ENCODE measurements around the gene SPRED2.

SPRED2 gene

DNA sequence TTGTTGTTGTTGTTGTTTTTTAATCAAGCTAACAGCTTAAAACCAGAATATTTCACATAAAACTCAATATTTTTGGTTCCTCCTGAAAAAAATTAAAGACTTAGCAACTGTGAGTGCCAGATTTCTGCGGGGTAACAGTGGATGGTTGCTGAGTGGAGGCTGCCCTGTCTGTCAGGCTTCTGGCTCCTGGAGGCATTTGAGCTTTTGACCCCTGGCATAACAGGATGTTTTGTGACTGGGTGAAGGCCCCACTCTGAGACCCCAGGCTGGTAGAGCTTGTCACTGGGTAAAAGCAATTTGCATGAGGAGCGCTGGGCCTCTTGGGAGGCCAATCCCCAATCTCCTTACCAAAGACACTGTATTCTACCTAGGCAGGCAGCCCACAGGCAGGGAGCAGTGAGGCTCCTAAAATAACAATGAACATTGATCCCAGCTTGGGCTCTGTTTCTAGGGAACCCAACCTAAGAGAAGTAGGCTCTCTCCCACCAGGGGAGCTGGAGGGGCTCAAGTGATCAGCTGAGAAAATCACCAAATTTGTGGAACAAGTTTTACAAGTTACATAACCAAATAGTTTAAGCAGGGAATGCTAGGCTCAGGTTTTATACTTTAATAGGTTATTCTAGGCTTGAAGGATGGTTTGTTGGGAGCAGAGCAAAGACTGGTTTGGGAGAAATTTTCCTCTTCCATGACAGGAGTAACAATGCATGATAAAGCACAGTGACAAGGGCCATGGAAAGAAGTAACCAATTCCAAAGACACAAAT lies 5.9 kb upstream of the SPRED2 start:
- DNase-seq: no peak

DNA sequence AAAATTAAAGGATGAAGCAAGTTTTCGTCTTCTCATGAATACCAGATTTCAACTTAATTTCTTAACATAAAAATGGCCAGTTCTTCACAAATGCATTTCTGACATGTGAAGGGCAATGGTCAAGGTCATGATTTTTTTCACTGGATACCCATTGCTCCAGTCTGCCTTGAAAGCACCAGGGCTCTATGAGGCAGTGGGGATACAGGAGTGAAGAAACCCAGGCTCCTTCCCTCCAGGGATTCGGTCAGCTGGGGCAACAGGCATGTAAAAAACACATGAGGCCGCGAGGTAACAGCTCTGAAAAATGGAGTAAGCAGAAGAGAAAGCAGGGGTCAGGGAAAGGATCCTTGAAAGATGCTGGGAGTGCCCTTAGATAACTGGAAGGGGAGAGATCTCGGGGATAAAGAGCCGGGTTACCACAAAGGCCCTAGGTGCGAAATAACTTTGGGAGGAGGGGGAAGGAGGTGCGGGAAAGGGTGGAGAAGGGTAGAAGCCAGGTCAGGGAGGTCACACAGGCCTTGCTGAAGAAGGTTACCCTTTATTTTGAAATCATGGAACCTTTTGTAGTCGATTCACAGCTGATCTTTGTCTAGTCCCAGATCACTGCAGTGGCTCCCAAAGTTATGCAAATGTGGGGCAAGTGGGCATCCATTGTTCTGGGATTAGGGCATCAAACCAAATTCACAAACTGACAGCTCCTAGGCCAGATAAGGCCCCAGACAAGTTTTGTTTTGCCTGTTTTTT lies 5.2 kb upstream of the SPRED2 start:
- no peak for DNase-seq

DNA sequence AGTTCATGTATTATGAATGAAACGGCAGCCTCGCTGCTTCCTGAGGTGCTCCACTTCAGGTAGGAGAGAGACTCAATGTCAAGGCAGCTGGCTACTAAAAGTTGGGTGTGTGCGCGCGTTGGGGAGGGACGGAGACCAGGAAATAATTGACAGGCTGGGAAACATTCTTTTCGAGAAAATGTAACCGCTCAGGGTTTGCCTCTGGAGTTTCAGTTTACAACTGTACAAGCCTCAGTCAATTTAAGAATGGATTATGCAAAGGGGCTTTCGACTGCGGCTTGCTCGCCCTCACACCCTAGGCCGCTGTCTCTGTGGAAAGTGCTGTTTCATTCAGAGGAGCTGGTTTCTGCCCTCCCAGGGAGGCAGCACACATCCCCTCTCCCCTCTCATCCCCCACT lies 4.4 kb upstream of the SPRED2 start:
- no peak for DNase-seq

DNA sequence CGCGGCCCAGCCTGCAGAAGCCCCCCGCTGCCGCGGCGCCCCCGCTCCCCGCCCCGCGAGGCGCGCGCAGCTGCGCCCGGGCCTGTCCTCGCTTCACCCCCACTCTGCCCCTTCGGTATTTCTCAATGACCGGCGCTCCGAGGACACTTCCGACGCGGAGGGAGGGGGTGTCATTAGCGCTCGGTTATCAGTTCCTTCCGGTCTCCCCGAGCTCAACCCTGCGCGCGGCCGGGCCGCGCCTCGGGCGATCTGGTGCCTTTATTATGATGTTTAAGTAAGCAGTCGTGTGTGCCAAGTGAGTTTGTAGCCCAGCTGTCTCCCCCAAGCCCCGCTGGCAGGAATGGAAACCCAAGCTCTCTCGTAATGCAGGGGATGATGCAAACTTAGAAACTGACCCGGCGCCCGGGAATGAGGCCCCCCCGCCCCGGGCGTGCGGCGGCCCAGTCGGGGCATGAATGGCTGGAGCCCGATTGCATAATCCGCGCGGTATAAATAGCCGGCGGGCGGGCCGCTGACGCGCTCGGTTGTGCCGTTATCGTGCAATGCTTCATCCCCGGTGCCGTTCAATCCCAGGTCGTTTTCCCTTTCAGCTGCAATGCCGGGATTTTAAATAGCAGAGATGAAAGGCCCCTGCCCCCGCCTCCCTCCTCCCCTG lies 3.9 kb upstream of the SPRED2 start:
- DNase-seq: peak; percentile 93

DNA sequence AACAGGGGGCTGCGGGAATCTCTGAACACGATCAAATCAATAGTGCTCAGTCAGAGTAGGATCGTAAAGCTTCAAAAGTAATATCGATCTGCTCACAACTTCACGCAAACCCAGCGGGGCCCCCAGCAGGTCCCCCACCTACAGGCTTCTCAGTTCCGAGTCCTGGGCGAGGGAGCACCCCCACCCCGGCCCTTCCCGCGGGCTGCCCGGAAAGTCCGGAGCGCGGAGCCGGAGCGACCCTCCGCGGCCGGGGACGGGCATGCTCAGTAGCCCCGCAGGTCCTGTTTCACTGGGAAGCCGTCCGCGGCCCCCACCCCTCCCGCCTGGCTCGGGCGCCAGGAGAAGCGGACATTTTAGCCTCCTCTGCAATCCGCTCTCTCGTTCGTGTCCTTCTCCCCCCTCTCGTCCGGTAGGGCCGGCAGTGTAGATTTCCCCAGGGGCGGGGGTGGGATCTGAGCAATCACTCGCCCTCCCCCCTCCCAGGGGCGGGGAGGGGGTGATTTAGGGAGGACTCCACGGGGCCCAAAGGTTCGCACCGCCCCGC lies 3.3 kb upstream of the SPRED2 start:
- DNase-seq: peak; percentile 96

DNA sequence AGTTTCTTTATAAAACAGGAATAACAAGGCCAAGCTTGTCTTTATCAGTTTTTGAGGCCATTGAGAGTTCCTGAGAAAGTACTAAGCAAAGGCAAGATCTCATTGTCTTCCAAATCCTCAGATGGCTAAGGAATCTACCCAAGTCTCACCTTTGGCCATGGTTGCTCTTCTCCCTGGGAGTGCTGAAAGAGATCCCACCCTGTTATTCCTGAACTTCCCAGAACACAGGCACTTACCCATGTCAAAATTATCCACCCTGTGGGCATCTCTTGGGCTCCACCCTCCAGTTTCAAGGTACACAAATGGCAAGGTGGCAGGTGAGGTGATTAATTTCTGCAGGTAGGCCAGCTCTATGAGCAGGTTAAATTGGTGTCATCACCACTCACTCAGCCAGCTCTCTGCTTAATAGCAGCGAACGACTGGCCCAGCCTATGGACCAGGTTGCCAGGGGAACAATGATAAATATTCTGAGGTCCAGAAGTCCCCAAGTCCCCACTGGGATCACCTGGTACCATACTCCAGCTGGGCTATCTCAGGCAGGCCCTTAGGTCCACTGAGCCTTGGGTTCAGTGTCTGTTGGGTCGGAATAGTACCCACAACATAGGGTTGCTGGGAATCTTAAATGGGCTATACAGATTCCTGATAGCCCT lies 2.3 kb upstream of the SPRED2 start:
- no peak for DNase-seq

DNA sequence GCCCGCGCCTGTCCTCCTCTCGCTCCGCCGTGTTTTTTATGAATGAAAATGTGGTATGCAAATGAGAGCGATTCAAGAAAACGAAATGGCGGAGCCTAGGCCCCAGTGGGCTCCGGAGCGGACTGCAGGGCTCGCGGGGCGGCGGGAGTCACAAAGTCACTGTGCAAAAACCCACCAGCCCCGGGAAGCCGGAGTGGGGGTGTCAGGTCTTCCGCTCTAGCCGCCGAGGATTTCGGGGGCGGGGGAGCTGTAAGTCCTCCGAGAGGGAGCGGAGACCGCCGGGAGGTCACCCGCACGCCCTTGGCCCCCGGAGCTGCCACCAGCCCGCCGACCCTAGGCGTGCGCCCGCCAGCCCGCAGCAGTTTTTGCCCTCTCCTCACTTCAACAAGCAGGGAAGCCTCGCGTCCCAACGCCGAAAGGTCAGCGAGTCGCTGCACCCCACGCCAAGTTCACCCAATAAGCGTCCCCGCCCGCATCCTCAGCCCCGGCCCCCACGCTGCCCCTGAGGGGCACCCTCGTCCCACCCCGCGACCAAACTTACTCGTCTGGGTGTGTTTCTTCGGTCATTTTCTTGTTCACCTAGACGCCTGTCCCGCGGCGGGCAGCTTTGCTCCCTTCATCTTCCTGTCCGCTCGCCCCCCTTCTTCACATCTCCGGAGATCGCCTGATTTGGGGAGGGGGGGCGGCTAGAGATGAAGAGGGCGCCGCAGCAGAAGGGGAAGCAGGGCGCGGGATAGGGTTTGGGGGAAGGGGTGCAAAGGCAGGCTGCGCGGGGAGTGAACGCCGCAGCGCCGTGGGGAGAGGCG lies 775 bp downstream of the SPRED2 start:
- peak; percentile 57 for DNase-seq

DNA sequence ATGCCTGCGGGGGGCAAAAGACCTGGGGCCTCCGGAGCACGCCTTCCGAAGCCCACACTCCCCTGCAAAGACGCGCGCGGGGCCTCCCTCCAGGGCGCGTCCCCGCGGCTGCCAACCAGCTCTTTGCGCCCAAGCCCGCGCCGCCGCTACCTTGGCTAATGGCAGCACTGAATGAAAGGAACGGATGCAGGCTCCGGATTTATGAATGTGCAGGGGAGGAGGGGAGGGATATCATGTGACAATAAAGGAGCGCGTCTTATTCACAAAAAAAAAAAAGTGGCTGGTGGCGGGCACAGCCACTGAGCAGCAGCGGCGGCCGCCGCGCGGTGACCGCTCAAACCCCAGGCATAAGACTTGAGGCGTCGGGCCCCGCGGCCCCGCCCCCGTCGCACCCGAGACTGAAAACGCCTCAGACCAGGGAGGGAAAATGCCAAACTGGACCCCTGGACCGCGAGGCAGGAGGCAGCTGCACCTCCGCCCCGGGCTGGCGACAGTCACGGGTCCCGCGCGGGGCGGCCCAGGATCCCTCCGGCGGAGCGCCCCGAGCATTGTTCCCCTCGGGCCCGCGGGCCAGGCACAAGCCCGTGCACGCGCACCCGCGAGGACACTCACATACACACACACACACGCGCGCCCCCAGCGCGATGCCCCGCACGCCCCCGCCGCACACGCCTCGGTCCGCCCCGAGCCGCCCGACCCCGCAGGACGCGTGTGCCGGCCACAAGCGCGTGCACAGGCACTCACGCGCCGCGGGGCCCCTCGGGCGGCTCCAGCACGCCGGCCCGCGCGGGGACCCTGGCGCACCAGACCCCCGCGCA lies 1.6 kb downstream of the SPRED2 start:
- DNase-seq: peak; percentile 72

DNA sequence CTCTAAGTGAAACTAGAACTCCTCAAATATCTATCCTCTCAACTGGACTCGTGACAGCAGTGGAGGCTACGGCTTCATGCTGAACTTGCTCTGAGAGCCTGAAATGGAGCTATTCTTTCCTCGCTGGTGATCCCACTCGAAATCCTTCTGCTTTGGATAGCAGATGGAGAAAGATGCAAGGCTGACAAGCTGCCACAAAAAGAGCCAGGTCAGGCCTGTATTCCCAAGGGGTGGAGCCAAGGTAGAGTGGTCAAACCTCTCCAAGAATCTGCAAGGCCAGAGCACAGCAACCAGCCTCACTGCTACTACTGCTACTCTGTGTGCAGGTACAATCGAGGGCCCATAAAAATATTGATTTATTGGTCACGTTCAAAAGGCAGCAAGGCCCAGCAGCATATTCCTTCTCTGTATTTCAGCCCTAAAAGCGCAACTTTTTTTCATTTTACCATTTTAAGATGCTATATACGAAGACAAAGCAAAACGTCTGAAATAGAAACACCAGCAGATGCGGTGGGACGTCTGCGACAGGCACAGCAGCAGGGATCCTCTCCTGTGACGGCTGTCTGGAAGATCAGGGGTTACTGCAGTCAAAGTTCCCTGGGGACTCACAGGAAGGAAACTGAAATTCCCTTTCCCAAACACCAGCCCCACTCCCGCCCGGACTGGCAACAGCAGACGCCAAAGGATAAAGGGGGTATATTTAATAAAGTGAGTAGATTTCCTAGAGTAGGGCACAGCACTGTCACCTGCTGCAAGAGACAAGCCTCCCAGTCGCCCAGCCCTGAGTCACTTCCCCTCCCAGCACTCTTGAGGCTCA lies 2.4 kb downstream of the SPRED2 start:
- peak; percentile 26 for DNase-seq

DNA sequence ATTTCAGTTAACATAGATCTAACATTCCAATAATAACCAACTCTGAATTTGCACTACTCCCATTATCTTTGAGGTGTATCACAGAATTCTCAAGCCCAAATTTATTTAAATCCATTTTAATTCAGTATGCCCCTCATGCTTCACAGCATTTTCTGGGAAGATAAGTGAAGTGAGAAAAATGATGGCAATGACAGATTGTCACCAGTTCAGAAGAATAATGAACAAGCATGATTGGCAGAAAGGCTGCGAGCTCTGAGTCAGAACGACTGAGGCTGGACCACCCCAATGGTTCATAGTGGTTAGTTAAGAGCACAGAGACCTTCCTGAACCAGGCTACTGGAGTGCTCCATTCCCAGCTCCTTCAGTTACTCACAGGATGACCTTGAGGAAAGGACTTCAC lies 4.9 kb downstream of the SPRED2 start:
- no peak for DNase-seq

DNA sequence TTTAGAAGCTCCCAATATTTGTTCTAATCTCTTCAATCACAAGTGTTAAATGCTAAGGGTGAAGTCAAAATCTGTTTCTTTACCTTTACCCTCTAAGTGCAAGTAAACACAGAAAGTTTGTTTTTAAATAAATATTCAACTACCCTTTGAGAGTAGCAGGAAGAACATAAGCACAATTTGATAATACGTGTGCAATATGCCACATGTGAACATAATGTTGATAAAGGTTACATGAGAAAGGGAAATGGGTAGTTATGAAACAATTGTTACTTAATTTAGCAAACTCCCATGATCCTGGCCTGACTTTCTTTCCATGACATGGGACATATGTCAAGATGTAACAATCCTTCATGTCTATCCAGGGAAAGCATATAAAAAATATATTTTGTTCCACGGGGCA lies 7.1 kb downstream of the SPRED2 start:
- no peak for DNase-seq

DNA sequence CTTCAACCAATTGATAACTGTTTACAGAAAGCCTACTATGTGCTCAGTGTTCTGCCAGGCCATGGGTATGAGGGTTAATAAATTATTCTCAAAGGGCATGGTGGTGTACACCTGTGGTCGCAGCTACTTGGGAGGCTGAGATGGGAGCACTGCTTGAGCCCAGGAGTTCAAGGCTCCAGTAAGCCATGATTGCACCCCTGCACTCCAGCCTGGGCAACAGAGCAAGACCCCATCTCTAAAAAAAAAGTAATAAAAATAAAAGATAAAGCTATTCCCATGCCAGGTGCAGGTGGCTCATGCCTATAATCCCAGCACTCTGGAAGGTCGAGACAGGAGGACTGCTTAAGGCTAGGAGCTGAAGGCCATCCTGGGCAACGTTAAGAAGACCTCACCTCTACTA lies 8.0 kb downstream of the SPRED2 start:
- DNase-seq: no peak

DNA sequence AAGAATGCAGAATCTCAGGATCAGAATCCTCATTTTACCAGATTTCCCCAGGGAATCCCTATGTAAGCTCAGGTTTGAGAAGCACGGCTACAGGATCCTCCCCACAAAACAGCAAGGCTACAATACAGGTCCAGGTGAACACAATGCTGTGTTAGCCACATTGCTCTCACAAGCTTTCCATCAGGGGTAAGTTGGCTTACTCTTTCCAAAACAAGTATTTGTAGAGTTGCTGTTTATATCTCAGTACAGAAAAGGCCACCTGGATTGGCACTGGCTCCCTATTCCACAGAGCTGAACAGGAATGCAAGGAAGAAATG lies 11.0 kb downstream of the SPRED2 start:
- DNase-seq: no peak

DNA sequence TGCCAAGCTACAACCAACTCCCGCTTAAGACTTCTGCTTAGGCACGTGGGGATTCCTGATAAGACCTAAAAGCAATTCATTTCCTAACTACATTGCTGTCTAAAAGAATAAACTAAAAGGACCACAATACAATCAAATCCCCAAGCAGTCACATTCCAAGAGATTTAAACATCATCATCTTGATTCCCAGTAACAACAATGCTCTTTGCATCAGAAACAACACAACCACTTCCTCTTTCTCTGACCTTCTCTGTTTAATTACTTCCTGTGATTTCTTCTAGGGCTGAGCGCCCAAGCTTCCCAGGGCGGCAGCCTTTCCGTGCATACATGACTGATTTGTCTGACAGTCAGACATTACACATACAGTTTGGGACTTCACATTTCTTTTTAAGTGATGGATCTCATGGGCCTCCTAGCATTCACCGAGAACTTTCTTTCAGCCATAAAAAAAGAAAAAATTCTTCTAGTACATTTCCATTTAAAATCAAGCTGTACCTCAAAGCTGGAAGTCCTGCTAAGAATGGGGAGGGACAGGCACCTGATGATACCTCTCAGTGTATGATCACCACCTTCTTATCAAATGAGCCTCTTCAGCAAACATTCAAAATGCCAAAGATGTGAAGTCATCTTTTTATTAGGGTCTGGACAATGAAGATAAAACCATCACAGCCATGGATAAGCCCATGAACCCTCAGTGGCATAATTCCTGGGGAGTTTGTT lies 11.5 kb downstream of the SPRED2 start:
- no peak for DNase-seq

DNA sequence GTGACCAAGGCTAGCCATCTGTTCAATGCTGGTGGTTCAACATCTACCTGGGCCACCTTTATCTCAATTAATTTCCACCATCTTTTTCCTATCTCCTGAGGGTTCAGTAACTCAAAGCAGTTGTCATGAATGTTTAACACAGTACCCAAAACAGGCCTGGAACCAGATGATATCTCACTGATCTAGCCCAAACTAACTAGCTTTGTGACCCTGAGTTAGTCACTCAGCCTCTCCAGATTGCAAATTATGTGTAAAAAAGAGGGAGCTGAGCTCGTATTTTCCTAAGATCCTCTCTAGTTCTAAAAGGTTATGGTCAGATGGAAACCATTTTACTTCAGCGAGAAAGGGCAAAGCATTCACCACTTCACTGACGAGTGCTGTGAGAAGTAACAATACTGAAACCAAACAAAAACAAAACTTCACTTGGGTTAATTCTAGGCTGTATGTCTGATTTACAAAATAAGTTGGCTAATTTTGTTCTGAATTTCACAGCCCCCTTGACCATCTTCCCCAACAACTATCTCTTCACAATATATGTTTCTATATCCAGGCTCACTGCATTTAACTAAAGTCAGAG lies 14.8 kb downstream of the SPRED2 start:
- no peak for DNase-seq

DNA sequence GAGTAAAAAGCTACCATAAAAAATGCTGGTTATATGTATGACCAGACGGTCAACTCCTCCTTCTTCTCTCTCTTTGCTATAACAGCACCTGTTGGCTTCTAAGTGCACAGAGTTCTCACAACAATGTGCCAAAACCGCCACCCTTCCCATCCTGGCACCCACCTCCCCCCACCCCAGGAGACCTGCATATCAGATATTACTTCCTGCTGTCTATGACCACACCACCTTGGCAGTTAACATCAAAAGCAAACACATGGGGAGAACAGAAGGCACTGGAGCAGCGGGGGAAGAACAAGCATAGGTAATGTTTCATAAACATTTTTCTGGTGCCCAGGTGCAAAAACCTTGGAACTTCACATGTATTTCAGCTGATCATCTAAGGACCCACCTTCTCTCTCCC lies 15.5 kb downstream of the SPRED2 start:
- no peak for DNase-seq

DNA sequence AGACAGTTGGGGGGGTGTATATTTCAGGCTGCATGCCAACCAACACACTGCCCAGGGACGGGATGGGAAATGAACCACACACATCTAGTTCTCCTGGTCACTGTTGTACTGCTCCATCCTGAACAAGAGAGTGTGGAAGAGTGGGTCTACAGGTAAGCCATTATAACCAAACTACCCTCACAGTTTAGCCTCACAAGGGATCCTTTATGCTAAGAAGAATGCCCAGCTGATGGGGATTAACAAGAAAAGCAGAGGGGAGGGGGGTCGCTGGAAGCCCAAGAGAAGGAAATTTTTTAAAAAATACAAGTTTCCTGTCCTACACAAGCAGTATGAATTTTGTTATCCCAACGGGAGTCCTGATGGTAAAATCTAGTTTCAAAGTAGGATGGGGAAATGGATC lies 16.1 kb downstream of the SPRED2 start:
- DNase-seq: no peak

DNA sequence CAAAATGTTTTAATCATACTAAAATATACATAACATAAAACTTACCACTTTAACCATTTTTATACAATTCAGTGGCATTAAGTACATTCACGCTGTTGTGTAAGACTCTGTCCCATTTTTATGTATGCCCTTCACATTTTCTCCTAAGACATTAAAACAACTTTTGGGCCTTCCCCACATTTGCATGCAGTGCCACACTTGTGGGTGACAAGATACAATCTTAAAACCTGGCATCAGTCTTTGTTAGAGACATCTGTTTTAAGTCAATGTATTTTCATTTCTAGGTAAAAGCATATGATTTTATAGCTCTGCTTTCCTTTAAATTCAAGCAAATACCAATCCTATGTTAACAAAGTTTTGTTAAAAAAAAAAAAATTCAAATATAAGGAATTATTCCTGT lies 17.3 kb downstream of the SPRED2 start:
- DNase-seq: no peak

DNA sequence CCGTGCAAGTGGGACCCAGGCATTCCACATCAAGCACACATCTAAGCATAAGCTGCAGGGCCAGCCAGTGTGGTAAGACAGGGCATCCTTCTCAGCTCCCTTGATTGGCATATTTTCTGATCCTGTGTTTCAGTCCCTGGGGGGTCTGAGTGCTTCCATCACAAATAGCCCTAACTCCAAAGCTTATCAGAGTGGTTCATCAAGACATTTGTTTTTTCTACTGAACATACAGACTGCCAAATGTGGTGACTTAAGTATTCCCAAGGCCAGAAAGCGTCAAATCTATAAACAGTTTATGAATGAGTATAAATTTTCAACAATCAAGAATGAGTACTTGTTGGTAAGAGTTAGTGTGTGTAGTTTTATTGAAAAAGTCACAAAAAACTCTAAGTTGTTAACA lies 18.8 kb downstream of the SPRED2 start:
- no peak for DNase-seq

DNA sequence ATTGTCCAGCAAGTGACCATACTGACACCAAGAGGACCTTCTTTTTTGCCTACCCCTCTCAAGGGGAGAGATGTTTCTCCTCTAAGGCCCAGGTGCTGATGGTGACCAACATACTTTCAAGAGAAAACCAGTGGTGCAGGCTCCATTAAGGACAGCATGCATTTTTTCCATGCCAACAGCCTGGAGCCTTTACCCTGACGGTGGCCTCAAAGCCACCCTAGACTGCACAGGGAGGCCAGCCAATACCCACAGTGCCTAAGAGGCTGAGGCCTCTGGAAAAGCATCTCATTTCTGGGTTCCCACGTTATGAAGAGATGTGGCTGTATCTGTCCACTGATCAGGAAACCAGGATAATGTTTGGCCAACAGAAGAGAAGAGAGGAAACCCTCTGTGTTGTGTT lies 19.3 kb downstream of the SPRED2 start:
- DNase-seq: no peak

All from femur (tissue), 1 donor.